ENCODE data around the gene BLVRB. TPM values are rescaled to one million over a fixed set of nuclear protein-coding genes. Genes with fewer than 3 reads are reported as not detected.

Gene BLVRB
- total RNA-seq, 1 donor from 2014 or later, result 53.1 TPM

GRCh38 chr19:40417643-40417981, 47.9 kb downstream of the BLVRB start:
- Mint-ChIP-seq H3K4me3 (ENCODE audit: unreplicated experiment) (no peak overlapping the region), H3K36me3 (ENCODE audit: low read depth) (peaks cover 4% of the 10 kb centered on the region), H3K4me1 (ENCODE audit: low read depth) (peaks cover 45% of the 10 kb centered on the region), H3K27me3 (ENCODE audit: low read depth) (no peaks in the 10 kb centered on the region), H3K27ac (ENCODE audit: unreplicated experiment) (no peak overlapping the region), H3K9me3 (ENCODE audit: low read depth) (no peaks in the 10 kb centered on the region)
- no peak for DNase-seq (ENCODE audit: low spot score)
- TF ChIP-seq CTCF (IDR thresholded peaks at IDR 0.05), result no peak

GRCh38 chr19:40416918-40417642, 48.5 kb downstream of the BLVRB start:
- H3K27me3 Mint-ChIP-seq (ENCODE audit: low read depth), result no peaks in the 10 kb centered on the region
- H3K4me1 Mint-ChIP-seq (ENCODE audit: low read depth), result peaks cover 40% of the 10 kb centered on the region
- no peak for DNase-seq (ENCODE audit: low spot score)
- no peak for TF ChIP-seq CTCF (IDR thresholded peaks at IDR 0.05)
- H3K27ac Mint-ChIP-seq (ENCODE audit: unreplicated experiment), result peak overlapping the region; percentile 68
- no peak overlapping the region for H3K4me3 Mint-ChIP-seq (ENCODE audit: unreplicated experiment)
- no peaks in the 10 kb centered on the region for H3K9me3 Mint-ChIP-seq (ENCODE audit: low read depth)
- H3K36me3 Mint-ChIP-seq (ENCODE audit: low read depth), result no peaks in the 10 kb centered on the region

GRCh38 chr19:40415768-40416167, 49.8 kb downstream of the BLVRB start:
- TF ChIP-seq CTCF (IDR thresholded peaks at IDR 0.05), result no peak
- Mint-ChIP-seq H3K27me3 (ENCODE audit: low read depth) (no peaks in the 10 kb centered on the region), H3K4me1 (ENCODE audit: low read depth) (peaks cover 43% of the 10 kb centered on the region), H3K9me3 (ENCODE audit: low read depth) (no peaks in the 10 kb centered on the region), H3K4me3 (ENCODE audit: unreplicated experiment) (no peak overlapping the region), H3K36me3 (ENCODE audit: low read depth) (no peaks in the 10 kb centered on the region), H3K27ac (ENCODE audit: unreplicated experiment) (peak overlapping the region; percentile 2)
- no peak for DNase-seq (ENCODE audit: low spot score)

- no peaks in the 10 kb centered on the region for H3K27me3 Mint-ChIP-seq (ENCODE audit: low read depth)
- H3K27ac Mint-ChIP-seq (ENCODE audit: unreplicated experiment), result no peak overlapping the region
- no peak for DNase-seq (ENCODE audit: low spot score)
Observed at GRCh38 chr19:40414542-40415535, 50.7 kb downstream of the BLVRB start.

More at GRCh38 chr19:40414542-40415535, 50.7 kb downstream of the BLVRB start:
- H3K4me3 Mint-ChIP-seq (ENCODE audit: unreplicated experiment), result no peak overlapping the region
- no peaks in the 10 kb centered on the region for H3K36me3 Mint-ChIP-seq (ENCODE audit: low read depth)
- H3K4me1 Mint-ChIP-seq (ENCODE audit: low read depth), result peaks cover 40% of the 10 kb centered on the region
- no peak for TF ChIP-seq CTCF (IDR thresholded peaks at IDR 0.05)
- H3K9me3 Mint-ChIP-seq (ENCODE audit: low read depth), result no peaks in the 10 kb centered on the region
